ENCODE results near the gene EML4.

DNA sequence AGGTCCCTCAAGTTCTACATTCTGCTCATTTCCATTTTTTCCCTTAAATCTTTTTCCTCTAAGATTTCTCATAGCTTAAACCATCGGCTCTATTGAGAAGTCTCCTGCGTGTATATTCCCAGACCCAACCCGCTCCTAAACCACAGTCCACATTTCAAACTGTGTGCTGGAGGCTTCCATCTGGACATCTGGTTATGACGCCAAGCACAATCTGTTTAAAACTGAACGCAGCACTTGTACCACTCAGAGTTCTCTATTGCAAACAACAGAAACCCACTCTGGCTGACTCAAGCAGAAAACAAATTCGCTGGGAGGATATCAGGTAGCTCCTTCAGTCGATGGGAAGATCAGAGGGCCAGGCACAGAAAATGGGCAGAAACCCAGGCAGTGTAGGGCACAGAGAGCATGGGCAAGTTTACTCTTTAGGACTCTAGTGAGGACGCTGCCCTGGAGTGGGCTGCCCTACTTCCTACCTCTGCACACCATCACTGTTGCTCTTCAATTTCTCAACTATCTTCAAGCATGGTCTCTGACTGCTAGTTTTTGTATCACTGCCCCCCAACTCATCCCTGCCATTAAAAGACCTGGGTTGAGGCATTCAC lies 5.6 kb upstream of the EML4 start:
- TF ChIP-seq, protein P1, sequence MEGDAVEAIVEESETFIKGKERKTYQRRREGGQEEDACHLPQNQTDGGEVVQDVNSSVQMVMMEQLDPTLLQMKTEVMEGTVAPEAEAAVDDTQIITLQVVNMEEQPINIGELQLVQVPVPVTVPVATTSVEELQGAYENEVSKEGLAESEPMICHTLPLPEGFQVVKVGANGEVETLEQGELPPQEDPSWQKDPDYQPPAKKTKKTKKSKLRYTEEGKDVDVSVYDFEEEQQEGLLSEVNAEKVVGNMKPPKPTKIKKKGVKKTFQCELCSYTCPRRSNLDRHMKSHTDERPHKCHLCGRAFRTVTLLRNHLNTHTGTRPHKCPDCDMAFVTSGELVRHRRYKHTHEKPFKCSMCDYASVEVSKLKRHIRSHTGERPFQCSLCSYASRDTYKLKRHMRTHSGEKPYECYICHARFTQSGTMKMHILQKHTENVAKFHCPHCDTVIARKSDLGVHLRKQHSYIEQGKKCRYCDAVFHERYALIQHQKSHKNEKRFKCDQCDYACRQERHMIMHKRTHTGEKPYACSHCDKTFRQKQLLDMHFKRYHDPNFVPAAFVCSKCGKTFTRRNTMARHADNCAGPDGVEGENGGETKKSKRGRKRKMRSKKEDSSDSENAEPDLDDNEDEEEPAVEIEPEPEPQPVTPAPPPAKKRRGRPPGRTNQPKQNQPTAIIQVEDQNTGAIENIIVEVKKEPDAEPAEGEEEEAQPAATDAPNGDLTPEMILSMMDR (IDR thresholded peaks at IDR 0.05), result no peak
- no peak for TF ChIP-seq POLR2A (IDR thresholded peaks at IDR 0.05; ENCODE audit: low read depth)
- no peak for TF ChIP-seq POLR2AphosphoS5 (IDR thresholded peaks at IDR 0.05)
